ENCODE measurements around the gene TRIM9.

Gene TRIM9

DNA sequence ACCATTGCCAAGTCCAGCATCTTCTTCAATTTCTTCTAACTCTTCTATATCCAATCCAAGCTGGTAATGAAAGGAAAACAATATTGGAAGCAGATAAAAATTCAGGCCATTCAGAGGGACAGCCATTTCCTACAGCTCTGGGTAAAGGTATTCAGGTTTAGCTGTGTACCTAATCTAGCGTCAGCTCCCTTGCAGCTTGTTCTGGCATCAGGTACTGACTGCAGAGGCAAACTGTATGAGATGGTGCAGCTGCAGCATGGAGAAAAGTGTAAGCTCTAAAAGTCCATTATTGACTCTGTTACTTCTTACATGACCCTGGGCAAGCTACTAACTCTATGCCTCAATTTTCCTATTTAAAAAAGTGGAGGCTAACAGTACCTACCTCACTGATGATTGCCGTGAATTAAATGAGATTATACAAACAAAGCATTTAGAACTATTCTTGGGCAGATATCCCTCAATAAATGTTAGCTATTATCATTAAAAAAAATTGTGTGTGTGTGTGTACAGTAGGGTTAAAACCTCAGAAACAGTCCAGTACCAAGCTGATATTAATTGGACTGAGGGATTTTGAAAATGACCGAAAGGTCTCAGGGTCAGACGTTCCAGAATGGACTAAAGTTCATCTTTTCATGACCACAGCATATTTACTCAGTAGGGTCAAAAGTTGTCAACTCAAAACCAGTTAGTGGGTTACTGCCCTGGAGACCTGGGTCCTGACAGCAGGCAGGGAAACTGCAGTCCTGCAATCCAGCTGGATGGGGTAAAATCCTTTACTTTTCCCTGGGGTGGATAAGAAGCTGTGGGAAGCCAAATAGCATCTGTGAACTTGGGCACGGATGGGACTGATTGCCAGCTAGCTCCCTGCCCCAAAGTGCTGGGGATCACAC, 159.5 kb downstream of the TRIM9 start:
- DNase-seq (ENCODE audit: low read depth in 3 of 3) = no peak

DNA sequence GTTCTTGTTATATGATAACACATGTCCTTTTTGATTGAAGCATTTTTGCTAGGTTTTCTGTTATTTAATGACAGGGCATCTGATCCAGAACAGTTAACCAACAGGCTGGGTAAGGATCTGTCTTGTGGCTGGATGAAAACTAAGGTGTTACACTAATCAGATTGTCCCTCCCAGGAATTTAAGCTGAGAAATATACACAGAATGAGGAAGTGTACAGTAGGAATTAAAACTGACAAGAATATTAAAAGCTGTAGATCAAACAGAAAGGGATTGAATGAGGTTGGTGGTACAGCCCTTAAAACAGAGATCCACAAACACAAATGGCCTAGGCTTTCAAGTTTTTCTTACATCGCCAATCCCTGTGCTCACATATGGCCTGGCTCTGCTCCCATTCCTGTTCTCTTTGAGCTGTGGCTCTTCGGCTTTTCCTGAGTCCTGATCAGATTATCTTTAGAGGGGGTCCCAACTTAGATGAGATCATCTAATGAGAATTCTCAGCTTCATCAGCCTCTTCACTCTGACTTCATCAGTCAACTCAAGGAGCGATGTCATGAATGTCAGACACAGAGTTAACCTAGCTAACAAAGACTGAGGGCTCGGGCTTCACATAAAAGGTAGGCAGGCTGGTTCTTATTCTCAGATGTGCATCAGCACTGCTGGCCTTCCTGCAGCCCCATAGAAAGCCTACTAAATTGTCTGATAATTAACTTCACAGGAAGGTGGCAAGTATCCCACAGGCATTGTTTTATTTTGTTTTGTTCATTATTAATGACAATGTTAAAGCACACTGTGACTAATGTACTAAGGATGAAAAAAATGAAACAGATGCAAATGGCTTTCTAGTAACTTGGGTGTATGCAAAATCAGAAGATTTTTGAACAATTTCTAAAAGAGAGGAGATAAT, 162.1 kb downstream of the TRIM9 start:
- DNase-seq (ENCODE audit: low read depth in 3 of 3) = no peak

- no peak for DNase-seq (ENCODE audit: low read depth in 3 of 3)
Measured at GRCh38 chr14:50932156-50932555, 162.7 kb downstream of the TRIM9 start.

DNA sequence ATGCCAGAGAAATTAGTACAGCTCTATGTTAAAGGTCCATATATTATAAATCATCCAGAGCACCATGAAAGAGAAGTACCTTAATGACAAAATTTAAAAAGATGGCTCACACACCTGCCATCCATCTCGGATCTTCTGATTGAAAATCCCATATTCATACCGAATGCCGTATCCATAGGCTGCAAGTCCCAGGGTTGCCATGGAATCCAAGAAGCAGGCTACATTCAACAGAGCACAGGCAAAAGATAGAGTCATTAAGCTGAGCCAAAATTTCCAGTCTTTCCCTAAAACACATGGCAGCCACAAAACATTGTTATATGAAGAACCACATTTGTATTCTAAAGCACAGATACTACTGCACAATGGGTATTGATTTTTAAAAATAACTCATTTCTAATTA, 163.3 kb downstream of the TRIM9 start:
- no peak for DNase-seq (ENCODE audit: low read depth in 3 of 3)

DNA sequence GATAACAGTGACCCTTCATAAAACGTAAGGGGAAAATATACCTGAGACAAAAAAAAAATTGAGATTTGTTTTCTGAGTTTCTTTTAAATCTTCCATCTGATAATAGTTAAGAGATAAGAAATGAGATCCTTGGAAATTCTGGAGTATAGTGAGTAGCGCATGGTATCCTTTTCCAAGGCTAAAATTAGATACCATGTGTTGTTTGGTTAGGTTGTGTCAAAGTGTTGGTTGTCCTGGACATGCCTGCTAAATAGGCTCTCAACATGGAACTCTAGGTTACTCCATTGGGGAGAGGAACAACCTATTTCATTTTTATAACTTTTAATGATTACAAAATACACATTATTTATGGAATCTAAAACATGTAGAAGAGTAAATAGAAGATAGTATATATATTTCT, 165.4 kb downstream of the TRIM9 start:
- no peak for DNase-seq (ENCODE audit: low read depth in 3 of 3)

- DNase-seq (ENCODE audit: low read depth in 3 of 3) = no peak
Measured at GRCh38 chr14:50928002-50928635, 166.8 kb downstream of the TRIM9 start.

- no peak for DNase-seq (ENCODE audit: low read depth in 3 of 3)
Measured at GRCh38 chr14:50926851-50927386, 168.0 kb downstream of the TRIM9 start.

Data from stimulated activated CD4-positive, alpha-beta T cell treated with anti-CD3 and anti-CD28 coated beads, TNF-alpha, amount 100 ng/mL, for 48 hours (primary cell).